ENCODE measurements around the gene INSRR.

Gene INSRR

GRCh38 chr1:156897078-156897825, 38.3 kb upstream of the INSRR start:
- H3K27ac ChIP-seq, result no peak overlapping the region

GRCh38 chr1:156896490-156897033, 37.6 kb upstream of the INSRR start:
- TF ChIP-seq CTCF (conservative IDR thresholded peaks at IDR 0.05), result no peak
- no peak overlapping the region for H3K27ac ChIP-seq

More at GRCh38 chr1:156897078-156897825, 38.3 kb upstream of the INSRR start:
- no peak for TF ChIP-seq CTCF (conservative IDR thresholded peaks at IDR 0.05)

- no peak for TF ChIP-seq CTCF (conservative IDR thresholded peaks at IDR 0.05)
- H3K27ac ChIP-seq, result no peak overlapping the region
Observed at GRCh38 chr1:156895927-156896326, 37.0 kb upstream of the INSRR start.

GRCh38 chr1:156895455-156895812, 36.5 kb upstream of the INSRR start:
- TF ChIP-seq CTCF (conservative IDR thresholded peaks at IDR 0.05), result no peak
- no peak overlapping the region for H3K27ac ChIP-seq

- H3K27ac ChIP-seq, result no peak overlapping the region
- TF ChIP-seq CTCF (conservative IDR thresholded peaks at IDR 0.05), result no peak
Observed at GRCh38 chr1:156894711-156895454, 36.0 kb upstream of the INSRR start.

- no peak for TF ChIP-seq CTCF (conservative IDR thresholded peaks at IDR 0.05)
Observed at GRCh38 chr1:156894001-156894400, 35.1 kb upstream of the INSRR start.

More at GRCh38 chr1:156894001-156894400, 35.1 kb upstream of the INSRR start:
- H3K27ac ChIP-seq, result no peak overlapping the region
